Psoas muscle (tissue), 8 donors: ENCODE data around the gene OBP2A. TPM values are rescaled to one million over a fixed set of nuclear protein-coding genes. Genes with fewer than 3 reads are reported as not detected.
"Not testable (repeated sequence)": the region's sequence is repeated elsewhere in the genome, so short reads cannot be mapped to it uniquely, and the experiment has no call there.

Source experiments
- ATAC-seq, 4 donors: fragments of 200-7000 bp; cut with Tn5 transposase; one replicate each; pipeline ENCODE4 v1.9.1; 2020; ENCODE audit warnings: moderate library complexity in 3 of 4, mild to moderate bottlenecking in 2 of 4
- DNase-seq, 2 donors: peaks; one replicate each; pipeline ENCODE4 v3.0.0-alpha.2; 2020
- H3K27ac ChIP-seq: fragments of 200-600 bp; one replicate; pipeline ENCODE4 v1.8.0; 2022
- H3K27me3 ChIP-seq, 3 donors: fragments of 200-600 bp in 1 of 3; one replicate each; pipeline versions ENCODE4 v1.6.1 to v1.8.0; 2013 to 2022; ENCODE audit warnings: low read length in 2 of 3, mild to moderate bottlenecking in 2 of 3, moderate library complexity in 1 of 3; ENCODE audit not compliant: insufficient read depth in 3 of 3
- H3K36me3 ChIP-seq, 2 donors: fragments of 200-600 bp in 1 of 2; one replicate each; pipeline versions ENCODE4 v1.6.1 to v1.8.0; 2013 to 2022; ENCODE audit warnings: low read depth in 1 of 2, mild to moderate bottlenecking in 1 of 2, moderate library complexity in 1 of 2; ENCODE audit not compliant: insufficient read depth in 1 of 2
- H3K4me1 ChIP-seq: fragments of 200-600 bp; one replicate; pipeline ENCODE4 v1.8.0; 2022
- H3K4me3 ChIP-seq: fragments of 200-600 bp; one replicate; pipeline ENCODE4 v1.8.0; 2022; ENCODE audit warnings: mild to moderate bottlenecking
- H3K9me3 ChIP-seq: fragments of 200-600 bp; one replicate; pipeline ENCODE4 v1.8.0; 2022
- WGBS, 3 donors: extraction: QIAGEN DNeasy Blood & Tissue Kit; methylation state at CpG; one replicate each; pipeline versions ENCODE4 v1.1.6 to v1.1.7; 2013; 5-methylcytosine and 5-hydroxymethylcytosine counted together
- intact Hi-C, 2 donors: fragments of 100-400 bp; cut with DNase I; formaldehyde crosslinking; loops; one replicate each; pipeline versions ENCODE4 v1.11.0 to v1.14.2; 2022
- long read RNA-seq, 2 donors: library from polyadenylated mRNA; unstranded; transcript quantifications; one replicate each; pipeline ENCODE4 v2.0.0, GENCODE V29; 2021
- polyA plus RNA-seq, 3 donors: library from polyadenylated mRNA; stranded (reverse); fragments of 200-250 nt; gene quantifications; one replicate each; pipeline ENCODE4 v1.2.3, GENCODE V29; 2013
- total RNA-seq, 4 donors: library from RNA; stranded (reverse); fragmentation: NEBNext Ultra II Directional in 2 of 4; extraction: Animal tissue kit (Norgen Biotek cat#: 25700) in 2 of 4; gene quantifications; one replicate each; pipeline versions ENCODE4 v1.2.1 to v1.2.4, GENCODE V29; 2021 to 2023
- TF ChIP-seq, protein P1 (sequence below): fragments of 200-600 bp; IDR thresholded peaks from one replicate; pipeline ENCODE4 v1.8.0; 2022; ENCODE audit warnings: antibody characterized with exemption
- donor health status: healthy with polysubstance abuse.
- donor health status: DM: no; HTN: no; CAD: no; lungs with moderate emphysema.
- donor health status: Bipolar disorder and iron deficiency.
- donor health status: healthy.
- donor health status: DM: yes; HTN: yes; CAD: no.
- donor health status: DM: no; HTN: no; CAD: no.
- donor health status: DM: no; HTN: no; CAD: no.
- donor health status: DM: yes; HTN: yes; CAD: no.

OBP2A gene, protein sequence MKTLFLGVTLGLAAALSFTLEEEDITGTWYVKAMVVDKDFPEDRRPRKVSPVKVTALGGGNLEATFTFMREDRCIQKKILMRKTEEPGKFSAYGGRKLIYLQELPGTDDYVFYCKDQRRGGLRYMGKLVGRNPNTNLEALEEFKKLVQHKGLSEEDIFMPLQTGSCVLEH
- not detected for total RNA-seq
- polyA plus RNA-seq = not detected
- long read RNA-seq, donor 1 = 0 reads
- long read RNA-seq, donor 2 = 0 reads

DNA sequence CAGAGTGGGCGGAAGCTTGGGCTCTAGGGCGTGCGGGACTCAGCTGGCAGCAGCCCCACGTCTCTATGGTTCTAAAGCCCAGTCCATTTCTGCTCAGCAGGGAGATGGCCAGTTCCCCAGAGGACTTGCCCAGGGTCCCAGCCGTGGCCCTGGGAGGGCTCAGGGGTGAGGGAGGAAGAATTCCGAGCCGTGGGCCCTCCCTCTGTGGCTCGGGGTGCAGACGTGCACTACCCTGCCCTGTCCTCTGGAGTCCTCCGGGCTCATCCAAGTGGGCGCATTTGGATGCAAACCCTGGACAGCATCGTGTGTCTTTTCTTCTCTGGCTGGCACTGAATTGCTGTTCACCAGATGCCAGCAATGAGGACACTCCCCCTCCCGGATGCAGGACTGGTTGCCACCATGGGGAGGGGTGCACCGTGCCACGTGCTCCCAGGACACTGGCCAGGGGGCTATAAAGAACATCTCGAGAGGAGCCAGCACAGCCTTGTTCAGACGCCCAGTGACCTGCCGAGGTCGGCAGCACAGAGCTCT lies at the start of gene OBP2A:
TSS of gene OBP2A (plus strand) at position 481 of the 531 bp plus-strand sequence. CDS start 55 bp downstream, outside the sequence.
- WGBS, 3 donors = 46 to 55% (median 49%) methylated on average over 13 to 14 of the region's 19 CpGs
- H3K36me3 ChIP-seq, H3K9me3 ChIP-seq, H3K27ac ChIP-seq, intact Hi-C loops, DNase-seq, H3K4me3 ChIP-seq, ATAC-seq, H3K4me1 ChIP-seq: not testable (repeated sequence)
- peaks cover 0 to 17% (median 2%) of the 10 kb centered on the region in 3 donors for H3K27me3 ChIP-seq

DNA sequence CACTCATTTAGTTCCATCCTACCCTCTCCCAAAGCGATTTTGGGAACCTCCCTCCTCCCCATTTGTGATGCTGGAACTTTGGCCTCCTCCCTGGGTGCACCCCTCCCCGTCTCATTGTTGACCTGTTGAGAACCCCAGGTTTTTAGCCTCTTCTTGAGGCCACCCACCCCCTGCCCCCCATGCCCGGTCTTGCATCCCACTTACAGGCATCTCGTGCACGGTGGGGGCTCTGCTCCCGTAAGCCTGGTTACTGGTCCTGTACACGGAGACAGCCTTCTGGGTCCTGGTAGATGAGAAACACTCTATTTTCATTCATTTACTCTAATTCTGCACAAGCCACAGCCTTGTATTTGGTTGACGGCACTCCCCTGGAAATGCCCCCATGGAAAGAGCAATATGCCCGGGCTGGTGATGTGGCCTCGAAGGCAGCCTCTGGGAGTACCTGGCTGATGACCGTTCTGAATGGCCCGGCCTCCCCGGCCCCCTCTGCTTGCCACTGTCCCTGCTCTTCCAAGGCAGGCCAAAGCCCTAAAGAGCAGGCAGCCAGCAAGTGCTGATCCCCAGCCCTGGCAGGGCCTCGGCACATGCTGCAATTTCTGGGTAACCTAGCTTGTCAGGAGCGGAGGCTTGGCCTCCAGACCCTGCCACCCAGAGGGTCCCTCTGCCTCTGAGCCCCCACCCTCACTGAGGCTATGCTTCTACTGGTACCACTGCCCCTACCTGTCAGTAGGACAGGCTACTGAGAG lies 47.4 kb upstream of the OBP2A start:
- Histone ChIP-seq H3K27ac (no peak overlapping the region), H3K27me3 (no peaks in the 10 kb centered on the region), H3K9me3 (no peaks in the 10 kb centered on the region), H3K4me3 (no peak overlapping the region), H3K4me1 (peaks cover 10% of the 10 kb centered on the region), H3K36me3 (peaks cover 0 to 16% of the 10 kb centered on the region in 2 donors)
- intact Hi-C loops = loop anchor here in 1 of 2 donors (5.0 kb wide), 1 partner anchor 1191 kb away; no protein-coding TSS in a partner anchor
- TF ChIP-seq, protein P1, sequence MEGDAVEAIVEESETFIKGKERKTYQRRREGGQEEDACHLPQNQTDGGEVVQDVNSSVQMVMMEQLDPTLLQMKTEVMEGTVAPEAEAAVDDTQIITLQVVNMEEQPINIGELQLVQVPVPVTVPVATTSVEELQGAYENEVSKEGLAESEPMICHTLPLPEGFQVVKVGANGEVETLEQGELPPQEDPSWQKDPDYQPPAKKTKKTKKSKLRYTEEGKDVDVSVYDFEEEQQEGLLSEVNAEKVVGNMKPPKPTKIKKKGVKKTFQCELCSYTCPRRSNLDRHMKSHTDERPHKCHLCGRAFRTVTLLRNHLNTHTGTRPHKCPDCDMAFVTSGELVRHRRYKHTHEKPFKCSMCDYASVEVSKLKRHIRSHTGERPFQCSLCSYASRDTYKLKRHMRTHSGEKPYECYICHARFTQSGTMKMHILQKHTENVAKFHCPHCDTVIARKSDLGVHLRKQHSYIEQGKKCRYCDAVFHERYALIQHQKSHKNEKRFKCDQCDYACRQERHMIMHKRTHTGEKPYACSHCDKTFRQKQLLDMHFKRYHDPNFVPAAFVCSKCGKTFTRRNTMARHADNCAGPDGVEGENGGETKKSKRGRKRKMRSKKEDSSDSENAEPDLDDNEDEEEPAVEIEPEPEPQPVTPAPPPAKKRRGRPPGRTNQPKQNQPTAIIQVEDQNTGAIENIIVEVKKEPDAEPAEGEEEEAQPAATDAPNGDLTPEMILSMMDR = no peak
- no peak for ATAC-seq
- DNase-seq = no peak
- 72 to 82% (median 76%) methylated on average over 15 of the region's 15 CpGs for WGBS, 3 donors

DNA sequence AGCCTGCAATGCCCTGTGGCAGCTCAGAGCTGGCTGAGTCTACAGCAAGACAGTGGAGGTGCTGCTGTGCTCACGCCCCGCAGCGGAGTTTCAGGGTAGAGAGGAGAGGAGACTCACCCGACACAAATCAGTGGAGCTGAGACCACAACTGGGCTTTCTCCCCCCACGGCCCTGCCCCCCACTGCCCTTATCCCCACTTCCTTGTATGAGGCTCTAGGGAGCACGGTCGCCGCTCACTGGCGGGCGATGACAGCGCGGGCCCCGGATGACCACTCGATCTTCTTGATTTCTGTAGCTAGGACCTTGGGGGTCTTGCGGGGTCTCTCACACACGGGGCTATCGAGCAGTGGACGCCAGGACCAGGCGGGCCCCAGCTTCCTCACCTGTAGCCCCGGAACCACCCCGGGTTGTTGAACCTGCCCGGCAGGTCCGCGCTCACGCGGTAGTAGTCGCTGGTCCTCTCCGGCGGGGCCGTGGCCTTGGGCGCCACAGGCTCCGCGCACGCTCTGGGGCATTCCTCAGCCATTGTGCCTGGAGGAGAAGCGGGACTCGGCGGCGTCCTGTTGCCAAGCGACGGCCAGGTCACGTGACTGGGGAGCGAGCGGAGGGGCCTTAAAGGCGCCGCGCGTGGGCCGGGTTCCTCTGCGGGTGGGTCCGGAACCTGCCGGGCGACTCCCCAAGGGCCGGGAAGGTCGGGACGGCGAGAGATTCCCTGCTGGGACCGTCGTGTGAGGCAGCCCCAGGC lies 46.4 kb upstream of the OBP2A start:
- H3K4me1 ChIP-seq = peaks cover 10% of the 10 kb centered on the region
- ATAC-seq (peak; percentile 88 to 94 (median 90)), DNase-seq (peak; percentile 97)
- H3K36me3 ChIP-seq = peaks cover 0 to 25% of the 10 kb centered on the region in 2 donors
- peak overlapping the region; percentile 65 for H3K27ac ChIP-seq
- no peaks in the 10 kb centered on the region for H3K27me3 ChIP-seq
- H3K4me3 ChIP-seq = peak overlapping the region; percentile 86
- intact Hi-C loops = loop anchor here (5.0 to 10.0 kb wide), 2 partner anchors 1192 to 1365 kb away; partner anchors contain the start of gene WDR5 (in 1 of the 2)
- H3K9me3 ChIP-seq = no peaks in the 10 kb centered on the region
- TF ChIP-seq, protein P1 = no peak
- WGBS, 3 donors = 1% methylated on average over 54 to 58 of the region's 58 CpGs

DNA sequence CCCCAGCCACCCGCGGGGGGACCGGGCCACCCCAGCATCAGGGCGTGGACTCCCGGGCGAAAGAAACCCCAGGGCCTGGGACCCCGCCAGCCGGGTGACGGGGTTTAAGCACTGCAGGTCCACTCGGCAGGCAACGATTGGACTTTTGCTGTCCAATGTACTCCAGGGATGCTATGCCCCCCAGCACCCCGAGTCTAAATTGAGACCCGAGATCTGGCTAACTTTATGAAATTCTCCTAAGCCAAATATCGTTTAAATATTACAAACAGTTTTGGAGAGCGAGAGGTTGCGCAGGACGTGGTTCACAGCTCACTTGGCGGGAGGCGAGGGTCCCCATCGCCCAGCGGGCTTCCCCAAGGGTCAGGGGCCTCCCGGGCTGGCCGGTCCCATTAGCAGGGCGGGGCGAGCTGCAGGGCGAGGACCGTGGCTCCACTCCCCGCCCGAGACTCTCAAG lies 45.8 kb upstream of the OBP2A start:
- Histone ChIP-seq H3K4me3 (peak overlapping the region; percentile 86), H3K4me1 (peaks cover 10% of the 10 kb centered on the region), H3K27me3 (no peaks in the 10 kb centered on the region), H3K9me3 (no peaks in the 10 kb centered on the region), H3K36me3 (peaks cover 0 to 30% of the 10 kb centered on the region in 2 donors), H3K27ac (peak overlapping the region; percentile 65)
- 0 to 1% (median 1%) methylated on average over 28 to 29 of the region's 29 CpGs for WGBS, 3 donors
- no peak for DNase-seq
- peak; percentile 6 to 42 (median 16) for ATAC-seq
- intact Hi-C loops = loop anchor here in 1 of 2 donors (10.0 kb wide), 1 partner anchor 1365 kb away; the partner anchor contains the start of gene WDR5
- TF ChIP-seq, protein P1 = no peak
